Liver (tissue), 3 donors: ENCODE results near the gene ZFAND3.

Source experiments
- ATF3 ChIP-seq: IDR thresholded peaks from 2 replicates; pipeline ENCODE4 v1.6.1; 2016; ENCODE audit warnings: antibody characterized with exemption
- CTCF ChIP-seq: fragments of 150-350 bp; IDR thresholded peaks from 2 replicates; pipeline ENCODE4 v1.5.1; 2017; ENCODE audit warnings: improper control_type of control experiment, low read depth, low read length; ENCODE audit not compliant: missing input control
- EGR1 ChIP-seq, 2 donors: IDR thresholded peaks; 2 replicates each; pipeline ENCODE4 v1.6.1; 2016 to 2018; ENCODE audit warnings: antibody characterized with exemption in 2 of 2, low read depth in 2 of 2
- JUND ChIP-seq, 2 donors: IDR thresholded peaks; 2 replicates each; pipeline ENCODE4 v1.6.1; 2016; ENCODE audit warnings: antibody characterized with exemption in 2 of 2
- MAX ChIP-seq: IDR thresholded peaks from 2 replicates; pipeline ENCODE4 v1.6.1; 2016; ENCODE audit warnings: antibody characterized with exemption
- RAD21 ChIP-seq, 2 donors: IDR thresholded peaks; 2 replicates each; pipeline ENCODE4 v1.6.1; 2016; ENCODE audit warnings: antibody characterized with exemption in 2 of 2, mild to moderate bottlenecking in 2 of 2
- REST ChIP-seq: IDR thresholded peaks from 2 replicates; pipeline ENCODE4 v1.6.1; 2016; ENCODE audit warnings: antibody characterized with exemption, mild to moderate bottlenecking
- SP1 ChIP-seq: IDR thresholded peaks from 2 replicates; pipeline ENCODE4 v1.6.1; 2018; ENCODE audit warnings: antibody characterized with exemption, mild to moderate bottlenecking
- donor health status: healthy.
- donor health status: healthy.

GRCh38 chr6:37993596-37993995, 174.1 kb downstream of the ZFAND3 start:
- no peak for TF ChIP-seq CTCF
- no peak for TF ChIP-seq ATF3
- no peak for TF ChIP-seq EGR1 (IDR thresholded peaks at IDR 0.05; ENCODE audit: low read depth in 2 of 2)
- TF ChIP-seq JUND (IDR thresholded peaks at IDR 0.05), result no peak
- no peak for TF ChIP-seq MAX
- TF ChIP-seq RAD21 (IDR thresholded peaks at IDR 0.05), result no peak
- TF ChIP-seq REST, result no peak
- no peak for TF ChIP-seq SP1
